OCI-LY3 (cell line): ENCODE data around the gene AGT.

Experiments used
- CTCF ChIP-seq: fragments of 200-600, 300-600 bp; sonication (generic); IDR thresholded peaks from 2 replicates; pipeline ENCODE4 v1.5.1; 2014; ENCODE audit warnings: antibody characterized with exemption, low read length, low read depth
- EZH2phosphoT487 ChIP-seq: fragments of 200-600 bp; shearing (Covaris generic); IDR thresholded peaks from 2 replicates; pipeline ENCODE4 v1.6.1; 2018; ENCODE audit warnings: antibody characterized with exemption, mixed run types, low read depth

DNA sequence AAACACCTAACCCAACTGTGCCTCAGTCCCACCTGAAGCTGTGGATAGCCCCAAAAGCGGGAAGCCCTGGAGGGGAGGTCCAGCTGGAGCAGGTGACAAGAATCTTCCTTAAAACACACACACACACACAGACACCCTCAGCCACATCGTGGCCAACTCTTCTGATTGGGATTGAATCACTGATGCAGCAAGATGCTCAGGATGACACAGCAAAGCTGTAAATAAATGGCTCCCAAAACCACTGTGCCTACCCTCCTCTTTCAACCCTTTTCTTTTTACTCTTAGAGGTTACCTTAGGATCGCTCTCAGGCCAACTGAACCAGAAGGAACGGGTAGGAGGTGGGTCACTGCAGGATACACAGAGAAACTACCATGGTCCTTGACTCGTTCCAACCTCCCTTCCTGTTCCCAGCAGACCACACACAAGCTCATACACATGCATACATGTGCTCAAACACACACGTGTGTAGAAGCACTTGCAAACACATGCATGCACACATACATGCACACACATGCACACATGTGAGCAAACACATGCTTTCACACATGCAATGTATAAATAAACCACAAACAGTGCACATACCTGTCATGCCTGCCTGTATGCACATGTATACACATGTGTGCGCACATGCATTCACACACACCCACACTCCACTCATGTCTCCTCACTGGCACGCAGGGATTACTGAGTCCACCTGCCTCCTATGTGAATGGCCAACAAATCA is 47.7 kb upstream of the AGT start:
- TF ChIP-seq CTCF: no peak
- TF ChIP-seq EZH2phosphoT487: no peak
